Prostate gland (tissue), 2 donors: ENCODE results near the gene KRT85. TPM values are rescaled to one million over a fixed set of nuclear protein-coding genes. Genes with fewer than 3 reads are reported as not detected.
"Not testable (repeated sequence)": the region's sequence is repeated elsewhere in the genome, so short reads cannot be mapped to it uniquely, and the experiment has no call there.

Source experiments
- DNase-seq: peaks from one replicate; pipeline ENCODE4 v3.0.0-alpha.2; 2019; ENCODE audit warnings: low spot score
- H3K27ac ChIP-seq, 2 donors: fragments of 200-600 bp; sonication (generic); 2 replicates each; pipeline ENCODE4 v1.5.1; 2017 to 2019
- H3K27me3 ChIP-seq: fragments of 200-600 bp; sonication (generic); replicated peaks from 2 replicates; pipeline ENCODE4 v1.5.1; 2019; ENCODE audit not compliant: insufficient read depth
- H3K36me3 ChIP-seq, 2 donors: fragments of 200-600 bp; sonication (generic); 1 replicate in 1 of 2; 2 replicates in 1 of 2; pipeline versions ENCODE4 v1.5.1 to v1.8.1; 2017 to 2019
- H3K4me1 ChIP-seq: fragments of 200-600 bp; sonication (generic); replicated peaks from 2 replicates; pipeline ENCODE4 v1.5.1; 2019
- H3K4me3 ChIP-seq, 2 donors: fragments of 200-600 bp; sonication (generic); 2 replicates each; pipeline ENCODE4 v1.5.1; 2017 to 2019
- H3K9me3 ChIP-seq: fragments of 200-600 bp; sonication (generic); 2 replicates; pipeline ENCODE4 v1.5.1; 2017
- POLR2A ChIP-seq: fragments of 450-650 bp; IDR thresholded peaks from one replicate; pipeline ENCODE4 v1.6.1; 2016; ENCODE audit warnings: antibody characterized with exemption, mild to moderate bottlenecking
- POLR2AphosphoS5 ChIP-seq: sonication (generic); formaldehyde crosslinking; IDR thresholded peaks from one replicate; pipeline ENCODE4 v1.6.1; 2017; ENCODE audit warnings: antibody characterized with exemption
- WGBS: methylation state at CpG from one replicate; pipeline ENCODE4 v1.1.5; 2018; 5-methylcytosine and 5-hydroxymethylcytosine counted together
- intact Hi-C: fragments of 100-400 bp; cut with DNase I; formaldehyde crosslinking; loops from one replicate; pipeline ENCODE4 v1.14.2; 2022
- total RNA-seq, 2 donors: library from RNA; depleted of rRNA; stranded (reverse); fragments of >200 nt; gene quantifications; one replicate each; pipeline ENCODE4 v1.1.0, GENCODE V29; 2016
- TF ChIP-seq, protein P1 (sequence below), 4 experiments: fragments of 200-600 bp in 2 of 4; fragments of 450-650 bp in 2 of 4; sonication (generic) in 2 of 4; IDR thresholded peaks; 1 replicate in 3 of 4; 2 replicates in 1 of 4; pipeline ENCODE4 v1.5.1; 2016 to 2019; ENCODE audit warnings: antibody characterized with exemption in 4 of 4, mild to moderate bottlenecking in 2 of 4, moderate library complexity in 2 of 4

KRT85 gene
- total RNA-seq, 2 donors from 2014 or later, result not detected

DNA sequence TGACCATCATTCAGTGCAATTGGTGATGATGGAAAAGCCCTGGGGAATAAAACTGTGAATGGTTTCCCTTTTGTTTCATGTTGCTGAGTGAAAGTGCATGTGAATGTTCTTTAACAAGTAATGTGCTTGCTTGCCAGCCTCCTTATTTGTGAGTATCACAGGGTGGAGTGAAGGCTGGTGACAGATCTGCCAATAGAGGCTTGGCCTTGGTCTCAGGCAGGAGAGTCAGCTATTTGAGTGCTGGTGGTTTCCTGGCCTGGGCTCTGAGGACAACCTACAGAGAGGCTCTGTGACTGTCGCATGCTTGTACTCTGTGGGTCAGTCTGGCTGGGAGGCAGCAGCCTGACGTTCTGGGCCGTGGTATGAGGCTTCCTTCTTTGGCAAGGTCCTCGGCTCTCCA is 20.7 kb downstream of the KRT85 start:
- TF ChIP-seq POLR2AphosphoS5 (peak; percentile 36), POLR2A (no peak)
- TF ChIP-seq, protein P1, sequence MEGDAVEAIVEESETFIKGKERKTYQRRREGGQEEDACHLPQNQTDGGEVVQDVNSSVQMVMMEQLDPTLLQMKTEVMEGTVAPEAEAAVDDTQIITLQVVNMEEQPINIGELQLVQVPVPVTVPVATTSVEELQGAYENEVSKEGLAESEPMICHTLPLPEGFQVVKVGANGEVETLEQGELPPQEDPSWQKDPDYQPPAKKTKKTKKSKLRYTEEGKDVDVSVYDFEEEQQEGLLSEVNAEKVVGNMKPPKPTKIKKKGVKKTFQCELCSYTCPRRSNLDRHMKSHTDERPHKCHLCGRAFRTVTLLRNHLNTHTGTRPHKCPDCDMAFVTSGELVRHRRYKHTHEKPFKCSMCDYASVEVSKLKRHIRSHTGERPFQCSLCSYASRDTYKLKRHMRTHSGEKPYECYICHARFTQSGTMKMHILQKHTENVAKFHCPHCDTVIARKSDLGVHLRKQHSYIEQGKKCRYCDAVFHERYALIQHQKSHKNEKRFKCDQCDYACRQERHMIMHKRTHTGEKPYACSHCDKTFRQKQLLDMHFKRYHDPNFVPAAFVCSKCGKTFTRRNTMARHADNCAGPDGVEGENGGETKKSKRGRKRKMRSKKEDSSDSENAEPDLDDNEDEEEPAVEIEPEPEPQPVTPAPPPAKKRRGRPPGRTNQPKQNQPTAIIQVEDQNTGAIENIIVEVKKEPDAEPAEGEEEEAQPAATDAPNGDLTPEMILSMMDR (IDR thresholded peaks at IDR 0.05), result no peak
- Histone ChIP-seq H3K4me3 (no peak overlapping the region), H3K4me1 (peaks cover 3% of the 10 kb centered on the region), H3K36me3 (no peaks in the 10 kb centered on the region), H3K27ac (peak overlapping the region in 1 of 2 donors; percentile 27), H3K27me3 (no peaks in the 10 kb centered on the region), H3K9me3 (no peaks in the 10 kb centered on the region)
- peak; percentile 22 for DNase-seq
- WGBS, result 50% methylated on average over 4 of the region's 4 CpGs
- intact Hi-C loops, result no loop called here

DNA sequence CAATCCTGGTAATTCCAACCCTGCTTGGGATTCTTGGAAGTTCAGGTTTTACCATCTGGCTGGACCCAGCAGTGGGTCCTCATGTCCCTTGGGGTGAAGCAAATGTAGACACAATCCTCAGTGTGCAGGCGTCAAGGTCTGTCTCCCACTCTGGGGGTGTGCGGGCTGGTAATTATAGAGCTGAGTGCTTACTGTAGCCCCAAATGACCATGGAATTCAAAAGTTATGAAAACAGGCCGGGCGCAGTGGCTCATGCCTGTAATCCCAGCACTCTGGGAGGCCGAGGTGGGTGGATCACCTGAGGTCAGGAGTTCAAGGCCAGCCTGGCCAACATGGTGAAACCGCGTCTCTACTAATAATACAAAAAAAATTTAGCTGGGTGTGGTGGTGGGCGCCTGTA is 22.2 kb downstream of the KRT85 start:
- intact Hi-C loops, H3K36me3 ChIP-seq, H3K9me3 ChIP-seq, DNase-seq, H3K27me3 ChIP-seq, H3K4me3 ChIP-seq, H3K4me1 ChIP-seq: not testable (repeated sequence)
- H3K27ac ChIP-seq, result peak overlapping the region in 1 of 2 donors; percentile 24
- WGBS, result 91% methylated on average over 8 of the region's 8 CpGs

DNA sequence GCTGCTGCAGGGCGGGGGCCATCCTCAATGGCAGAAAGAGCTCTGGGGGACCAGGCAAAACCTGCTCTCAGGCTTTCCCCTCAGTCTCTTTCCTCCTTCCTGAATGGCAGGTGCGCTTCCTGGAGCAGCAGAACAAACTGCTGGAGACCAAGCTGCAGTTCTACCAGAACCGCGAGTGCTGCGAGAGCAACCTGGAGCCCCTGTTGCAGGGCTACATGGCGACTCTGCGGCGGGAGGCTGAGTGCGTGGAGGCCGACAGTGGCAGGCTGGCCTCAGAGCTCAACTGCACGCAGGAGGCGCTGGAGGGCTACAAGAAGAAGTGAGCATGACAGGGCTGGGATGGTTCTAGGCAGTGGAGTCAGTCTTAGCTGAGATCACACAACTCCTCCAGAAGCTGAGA is 23.2 kb downstream of the KRT85 start:
- peaks cover 2% of the 10 kb centered on the region for H3K4me1 ChIP-seq
- H3K27ac ChIP-seq, result no peak overlapping the region
- no peaks in the 10 kb centered on the region for H3K9me3 ChIP-seq
- DNase-seq, result no peak
- intact Hi-C loops, result no loop called here
- no peak overlapping the region for H3K4me3 ChIP-seq
- H3K27me3 ChIP-seq, result no peaks in the 10 kb centered on the region
- 87% methylated on average over 9 of the region's 12 CpGs for WGBS
- TF ChIP-seq, protein P1 (IDR thresholded peaks at IDR 0.05), result no peak
- no peak for TF ChIP-seq POLR2A
- TF ChIP-seq POLR2AphosphoS5, result no peak
- H3K36me3 ChIP-seq, result no peaks in the 10 kb centered on the region

DNA sequence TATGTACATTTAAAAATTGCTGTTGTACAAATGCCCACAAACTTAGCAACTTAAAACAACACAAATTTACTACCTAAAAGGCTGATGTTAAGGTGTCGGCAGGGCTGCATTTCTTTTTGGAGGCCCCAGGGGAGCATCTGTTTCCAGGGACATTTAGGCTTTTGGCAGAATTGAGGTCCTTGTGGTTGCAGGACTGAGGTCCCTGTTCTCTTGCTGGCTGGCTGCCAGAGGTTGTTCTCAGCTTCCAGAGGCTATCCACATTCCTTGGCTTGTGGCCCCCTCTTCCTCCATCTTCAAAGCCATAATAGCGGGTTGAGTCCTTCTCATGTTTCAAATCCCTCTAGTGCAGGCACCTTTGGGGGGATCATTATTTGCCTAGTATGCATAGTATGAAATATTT is 23.7 kb downstream of the KRT85 start:
- H3K4me3 ChIP-seq, result no peak overlapping the region
- H3K27me3 ChIP-seq, result no peaks in the 10 kb centered on the region
- TF ChIP-seq POLR2A (no peak), POLR2AphosphoS5 (no peak)
- TF ChIP-seq, protein P1 (IDR thresholded peaks at IDR 0.05), result no peak
- peaks cover 2% of the 10 kb centered on the region for H3K4me1 ChIP-seq
- intact Hi-C loops, result no loop called here
- no peak for DNase-seq
- H3K36me3 ChIP-seq, result no peaks in the 10 kb centered on the region
- H3K9me3 ChIP-seq, result no peaks in the 10 kb centered on the region
- H3K27ac ChIP-seq, result no peak overlapping the region
- WGBS, result 88% methylated on average over 2 of the region's 2 CpGs

DNA sequence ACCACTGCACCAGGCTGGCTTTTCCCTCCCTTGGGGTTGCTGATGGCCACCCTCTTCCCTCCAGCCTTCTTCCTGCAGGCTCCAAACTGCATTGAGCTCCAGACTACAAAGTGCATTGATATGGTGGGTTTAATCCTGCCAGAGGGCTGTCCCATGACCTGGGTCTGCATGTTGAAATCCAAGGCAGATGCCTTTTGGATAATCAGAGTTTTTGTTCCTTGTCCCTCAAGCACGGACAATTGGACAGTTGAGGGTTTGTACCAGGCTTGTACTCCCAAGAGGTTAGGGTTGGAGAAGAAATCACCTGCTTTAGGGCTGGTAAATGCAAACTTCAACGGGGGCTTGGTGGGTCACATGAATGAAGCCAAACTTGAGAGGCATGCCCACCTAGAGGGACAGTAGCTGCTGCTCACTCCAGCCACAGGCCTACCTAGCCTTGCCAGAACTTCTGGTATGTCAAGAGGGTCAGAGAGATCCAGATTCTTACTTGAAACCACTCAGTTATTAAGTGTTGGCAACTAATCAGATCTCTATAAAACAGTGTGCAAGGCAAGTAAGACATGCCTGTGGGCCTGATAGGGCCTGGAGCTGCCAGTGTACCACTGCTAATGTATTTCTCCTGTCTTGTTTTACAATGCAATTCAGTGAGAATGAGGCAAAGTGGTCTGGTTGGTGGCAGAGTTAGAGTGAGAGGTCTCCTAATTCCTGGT is 24.3 kb downstream of the KRT85 start:
- no peak for DNase-seq
- Histone ChIP-seq H3K27ac (no peak overlapping the region), H3K36me3 (no peaks in the 10 kb centered on the region), H3K27me3 (no peaks in the 10 kb centered on the region), H3K4me1 (peaks cover 2% of the 10 kb centered on the region), H3K4me3 (no peak overlapping the region), H3K9me3 (no peaks in the 10 kb centered on the region)
- intact Hi-C loops, result no loop called here
- no peak for TF ChIP-seq POLR2A
- TF ChIP-seq, protein P1 (IDR thresholded peaks at IDR 0.05), result no peak
- no peak for TF ChIP-seq POLR2AphosphoS5
- 77% methylated on average over 2 of the region's 2 CpGs for WGBS
